ENCODE results near the gene NR2F2. TPM values are rescaled to one million over a fixed set of nuclear protein-coding genes. Genes with fewer than 3 reads are reported as not detected.

NR2F2 gene
- polyA plus RNA-seq, 1 of the 3 experiments (the other 2 are of a cell fraction) = 3.9 TPM

DNA sequence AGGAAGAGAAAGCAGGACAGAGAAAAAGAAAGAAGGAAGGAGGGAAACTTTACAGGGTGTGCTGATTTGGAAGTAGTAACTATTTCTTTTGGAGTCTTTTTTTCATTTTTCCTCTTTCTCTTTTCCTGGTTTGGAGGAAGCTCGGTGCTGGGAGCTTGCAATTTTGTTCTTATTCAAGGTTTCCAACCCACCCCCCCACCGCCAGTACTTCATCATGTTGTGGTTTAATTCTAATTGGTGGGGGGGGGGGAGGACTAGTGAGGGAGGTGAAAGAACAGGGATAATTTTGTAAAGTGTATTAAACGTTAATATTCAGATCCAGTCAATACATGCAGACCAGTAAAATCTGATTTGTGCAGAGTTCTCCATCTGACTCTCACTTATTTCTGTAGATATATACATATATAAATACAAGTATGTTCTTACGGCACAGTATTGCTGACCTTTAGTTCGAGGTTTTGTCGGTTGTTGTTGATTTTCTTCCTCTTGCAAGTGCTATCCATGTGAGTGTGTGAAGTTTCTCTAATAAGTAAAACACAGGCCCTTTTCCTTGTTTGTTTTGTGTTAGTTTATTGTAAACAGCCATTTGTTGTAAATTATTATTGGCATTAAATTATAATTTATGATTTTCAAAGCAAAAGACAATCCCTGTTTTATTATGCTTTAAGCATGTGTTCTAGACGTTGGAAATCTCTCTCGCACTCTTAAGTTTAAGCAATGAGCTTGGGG lies 9.3 kb downstream of the NR2F2 start:
- H3K9me3 ChIP-seq = no peaks in the 10 kb centered on the region
- peak overlapping the region; percentile 74 to 79 for H3K27ac ChIP-seq (ENCODE audit: low read depth in 2 of 2, low read length in 1 of 2)
- no peaks in the 10 kb centered on the region for H4K20me1 ChIP-seq (ENCODE audit: insufficient read depth)
- WGBS (ENCODE audit: low lambda C conversion rate) = 27% methylated on average over 8 of the region's 8 CpGs
- ChIA-PET CTCF (interaction anchor here (1.2 to 4.8 kb wide), 2 partner anchors 11 to 16 kb away, joined by 3 to 42 read pairs; partner anchors contain the start of gene NR2F2), POLR2A (no interaction called here)
- H3K4me3 ChIP-seq (ENCODE audit: low read depth in 2 of 2, low read length in 1 of 2) = peak overlapping the region; percentile 53 to 73; a peak in 3 of 4 replicates
- H3K9me2 ChIP-seq = no peaks in the 10 kb centered on the region
- TF ChIP-seq, protein P1, sequence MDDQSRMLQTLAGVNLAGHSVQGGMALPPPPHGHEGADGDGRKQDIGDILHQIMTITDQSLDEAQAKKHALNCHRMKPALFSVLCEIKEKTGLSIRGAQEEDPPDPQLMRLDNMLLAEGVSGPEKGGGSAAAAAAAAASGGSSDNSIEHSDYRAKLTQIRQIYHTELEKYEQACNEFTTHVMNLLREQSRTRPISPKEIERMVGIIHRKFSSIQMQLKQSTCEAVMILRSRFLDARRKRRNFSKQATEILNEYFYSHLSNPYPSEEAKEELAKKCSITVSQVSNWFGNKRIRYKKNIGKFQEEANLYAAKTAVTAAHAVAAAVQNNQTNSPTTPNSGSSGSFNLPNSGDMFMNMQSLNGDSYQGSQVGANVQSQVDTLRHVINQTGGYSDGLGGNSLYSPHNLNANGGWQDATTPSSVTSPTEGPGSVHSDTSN (IDR thresholded peaks at IDR 0.05) = no peak
- TF ChIP-seq JUND (IDR thresholded peaks at IDR 0.05) (no peak), RXRA (IDR thresholded peaks at IDR 0.05; ENCODE audit: borderline replicate concordance, low read depth) (no peak), NFIC (IDR thresholded peaks at IDR 0.05; ENCODE audit: borderline replicate concordance) (no peak), YY1 (IDR thresholded peaks at IDR 0.05; ENCODE audit: low read depth) (no peak), RCOR1 (IDR thresholded peaks at IDR 0.05; ENCODE audit: low read length) (no peak), RFX5 (IDR thresholded peaks at IDR 0.05; ENCODE audit: low read length) (no peak), ELF1 (IDR thresholded peaks at IDR 0.05) (no peak), FOXJ3 (CRISPR knock-in tag; IDR thresholded peaks at IDR 0.05) (no peak), SIN3A (IDR thresholded peaks at IDR 0.05; ENCODE audit: borderline replicate concordance, low read depth, low read length) (no peak), NRF1 (IDR thresholded peaks at IDR 0.05; ENCODE audit: low read depth, low read length) (no peak), CHD2 (IDR thresholded peaks at IDR 0.05; ENCODE audit: low read length, partially characterized antibody) (no peak), TCF12 (IDR thresholded peaks at IDR 0.05) (no peak)
- TF ChIP-seq, protein P2, sequence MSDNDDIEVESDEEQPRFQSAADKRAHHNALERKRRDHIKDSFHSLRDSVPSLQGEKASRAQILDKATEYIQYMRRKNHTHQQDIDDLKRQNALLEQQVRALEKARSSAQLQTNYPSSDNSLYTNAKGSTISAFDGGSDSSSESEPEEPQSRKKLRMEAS (IDR thresholded peaks at IDR 0.05; ENCODE audit: low read depth) = no peak
- TF ChIP-seq, protein P3, sequence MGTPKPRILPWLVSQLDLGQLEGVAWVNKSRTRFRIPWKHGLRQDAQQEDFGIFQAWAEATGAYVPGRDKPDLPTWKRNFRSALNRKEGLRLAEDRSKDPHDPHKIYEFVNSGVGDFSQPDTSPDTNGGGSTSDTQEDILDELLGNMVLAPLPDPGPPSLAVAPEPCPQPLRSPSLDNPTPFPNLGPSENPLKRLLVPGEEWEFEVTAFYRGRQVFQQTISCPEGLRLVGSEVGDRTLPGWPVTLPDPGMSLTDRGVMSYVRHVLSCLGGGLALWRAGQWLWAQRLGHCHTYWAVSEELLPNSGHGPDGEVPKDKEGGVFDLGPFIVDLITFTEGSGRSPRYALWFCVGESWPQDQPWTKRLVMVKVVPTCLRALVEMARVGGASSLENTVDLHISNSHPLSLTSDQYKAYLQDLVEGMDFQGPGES (IDR thresholded peaks at IDR 0.05; ENCODE audit: low read depth, low read length) = no peak
- TF ChIP-seq, protein P4, sequence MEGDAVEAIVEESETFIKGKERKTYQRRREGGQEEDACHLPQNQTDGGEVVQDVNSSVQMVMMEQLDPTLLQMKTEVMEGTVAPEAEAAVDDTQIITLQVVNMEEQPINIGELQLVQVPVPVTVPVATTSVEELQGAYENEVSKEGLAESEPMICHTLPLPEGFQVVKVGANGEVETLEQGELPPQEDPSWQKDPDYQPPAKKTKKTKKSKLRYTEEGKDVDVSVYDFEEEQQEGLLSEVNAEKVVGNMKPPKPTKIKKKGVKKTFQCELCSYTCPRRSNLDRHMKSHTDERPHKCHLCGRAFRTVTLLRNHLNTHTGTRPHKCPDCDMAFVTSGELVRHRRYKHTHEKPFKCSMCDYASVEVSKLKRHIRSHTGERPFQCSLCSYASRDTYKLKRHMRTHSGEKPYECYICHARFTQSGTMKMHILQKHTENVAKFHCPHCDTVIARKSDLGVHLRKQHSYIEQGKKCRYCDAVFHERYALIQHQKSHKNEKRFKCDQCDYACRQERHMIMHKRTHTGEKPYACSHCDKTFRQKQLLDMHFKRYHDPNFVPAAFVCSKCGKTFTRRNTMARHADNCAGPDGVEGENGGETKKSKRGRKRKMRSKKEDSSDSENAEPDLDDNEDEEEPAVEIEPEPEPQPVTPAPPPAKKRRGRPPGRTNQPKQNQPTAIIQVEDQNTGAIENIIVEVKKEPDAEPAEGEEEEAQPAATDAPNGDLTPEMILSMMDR (IDR thresholded peaks at IDR 0.05) = no peak
- TF ChIP-seq, protein P5, sequence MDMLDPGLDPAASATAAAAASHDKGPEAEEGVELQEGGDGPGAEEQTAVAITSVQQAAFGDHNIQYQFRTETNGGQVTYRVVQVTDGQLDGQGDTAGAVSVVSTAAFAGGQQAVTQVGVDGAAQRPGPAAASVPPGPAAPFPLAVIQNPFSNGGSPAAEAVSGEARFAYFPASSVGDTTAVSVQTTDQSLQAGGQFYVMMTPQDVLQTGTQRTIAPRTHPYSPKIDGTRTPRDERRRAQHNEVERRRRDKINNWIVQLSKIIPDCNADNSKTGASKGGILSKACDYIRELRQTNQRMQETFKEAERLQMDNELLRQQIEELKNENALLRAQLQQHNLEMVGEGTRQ (IDR thresholded peaks at IDR 0.05; ENCODE audit: borderline replicate concordance, low read depth, low read length) = no peak
- TF ChIP-seq, protein P6, sequence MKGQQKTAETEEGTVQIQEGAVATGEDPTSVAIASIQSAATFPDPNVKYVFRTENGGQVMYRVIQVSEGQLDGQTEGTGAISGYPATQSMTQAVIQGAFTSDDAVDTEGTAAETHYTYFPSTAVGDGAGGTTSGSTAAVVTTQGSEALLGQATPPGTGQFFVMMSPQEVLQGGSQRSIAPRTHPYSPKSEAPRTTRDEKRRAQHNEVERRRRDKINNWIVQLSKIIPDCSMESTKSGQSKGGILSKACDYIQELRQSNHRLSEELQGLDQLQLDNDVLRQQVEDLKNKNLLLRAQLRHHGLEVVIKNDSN (IDR thresholded peaks at IDR 0.05; ENCODE audit: borderline replicate concordance, low read depth) = no peak
- no peaks in the 10 kb centered on the region for H3K36me3 ChIP-seq (replicated peaks in 1 of 2; ENCODE audit: control insufficient read depth in 1 of 2, insufficient read depth in 2 of 2, low read length in 1 of 2)
- H3F3A ChIP-seq (replicated peaks; ENCODE audit: insufficient read depth) = peaks cover 4% of the 10 kb centered on the region
- peaks cover 21% of the 10 kb centered on the region for H3K79me2 ChIP-seq (ENCODE audit: insufficient read depth)
- no peaks in the 10 kb centered on the region for H3K27me3 ChIP-seq (ENCODE audit: insufficient read depth)
- H3K4me1 ChIP-seq (ENCODE audit: control insufficient read depth in 1 of 2, insufficient read depth in 2 of 2, low read depth in 1 of 2, low read length in 1 of 2) = peaks cover 0 to 7% of the 10 kb centered on the region in 2 experiments; a peak in 2 of 4 replicates
- peak overlapping the region; percentile 78; the same call in 1 of the 2 replicates for H3K9ac ChIP-seq
- DNase-seq = no peak
- peak overlapping the region; percentile 69 for H2AFZ ChIP-seq (ENCODE audit: low read depth)
- H3K4me2 ChIP-seq = peak overlapping the region; percentile 64
